OCI-LY7 (cell line): ENCODE data around the gene ASXL2. TPM values are rescaled to one million over a fixed set of nuclear protein-coding genes. Genes with fewer than 3 reads are reported as not detected.

Source experiments
- BruUV-seq: library from RNA; stranded (reverse); fragments of 400-500 nt; replicated peaks from 2 replicates; lab custom pipeline; 2021; lab: Mats Ljungman, UMichigan
- CTCF ChIA-PET: fragments of 300-600 bp; sonication (Branson Sonifier 250); formaldehyde crosslinking; loops from one replicate; lab custom pipeline; 2022; ENCODE audit warnings: antibody characterized with exemption; ENCODE audit not compliant: unreplicated experiment; lab: Charles Lee
- POLR2A ChIA-PET: fragments of 300-600 bp; sonication (Branson Sonifier 250); formaldehyde crosslinking; loops from one replicate; lab custom pipeline; 2022; ENCODE audit warnings: antibody characterized with exemption; lab: Charles Lee
- DNase-seq: peaks from one replicate; pipeline ENCODE4 v3.0.0-alpha.2; 2015; ENCODE audit warnings: low spot score
- H2AFZ ChIP-seq: fragments of 200-600 bp; sonication (generic), shearing (Covaris generic); 2 replicates; pipeline ENCODE4 v1.6.1; 2014; ENCODE audit warnings: mild to moderate bottlenecking, antibody characterized with exemption, low read length, moderate library complexity
- H3K27ac ChIP-seq: fragments of 200-600 bp; sonication (generic); 2 replicates; pipeline ENCODE4 v1.5.1; 2014; ENCODE audit warnings: mixed run types, low read depth, mild to moderate bottlenecking, moderate library complexity, low read length, inconsistent platforms; ENCODE audit not compliant: poor library complexity, severe bottlenecking
- H3K36me3 ChIP-seq: fragments of 200-600 bp; sonication (generic); 2 replicates; pipeline ENCODE4 v1.6.1; 2014; ENCODE audit warnings: mild to moderate bottlenecking, antibody characterized with exemption, low read length, moderate library complexity, mixed read lengths; ENCODE audit not compliant: insufficient read depth
- H3K4me1 ChIP-seq: fragments of 200-600 bp; sonication (generic); 2 replicates; pipeline ENCODE4 v1.5.1; 2014; ENCODE audit warnings: mild to moderate bottlenecking, low read length; ENCODE audit not compliant: insufficient read depth, poor library complexity, severe bottlenecking
- H3K4me2 ChIP-seq: fragments of 200-600 bp; sonication (generic); 2 replicates; pipeline ENCODE4 v1.6.1; 2014; ENCODE audit warnings: mild to moderate bottlenecking, low read length
- H3K4me3 ChIP-seq: fragments of 200-600 bp; sonication (generic); 2 replicates; pipeline ENCODE4 v1.5.1; 2014; ENCODE audit warnings: mild to moderate bottlenecking, low read depth, low read length; ENCODE audit not compliant: poor library complexity, severe bottlenecking
- H3K79me2 ChIP-seq: fragments of 200-600 bp; sonication (generic); 2 replicates; pipeline ENCODE4 v1.6.1; 2016; ENCODE audit warnings: low read depth, mild to moderate bottlenecking, low read length, moderate library complexity, mixed read lengths; ENCODE audit not compliant: insufficient read depth
- H3K9me2 ChIP-seq: fragments of 200-600 bp; sonication (generic); 2 replicates; pipeline ENCODE4 v1.6.1; 2016; ENCODE audit warnings: mild to moderate bottlenecking, low read length, mixed read lengths; ENCODE audit not compliant: insufficient read depth
- H3K9me3 ChIP-seq: fragments of 200-600 bp; sonication (generic); 2 replicates; pipeline ENCODE4 v1.6.1; 2014; ENCODE audit warnings: mild to moderate bottlenecking, mixed run types, low read length, mixed read lengths
- H4K20me1 ChIP-seq: fragments of 200-600 bp; sonication (generic); 2 replicates; pipeline ENCODE4 v1.6.1; 2014; ENCODE audit warnings: mild to moderate bottlenecking, antibody characterized with exemption, low read length, moderate library complexity, mixed read lengths; ENCODE audit not compliant: insufficient read depth
- EZH2phosphoT487 ChIP-seq: fragments of 200-600 bp; sonication (generic); IDR thresholded peaks from 2 replicates; pipeline ENCODE4 v1.6.1; 2018; ENCODE audit warnings: low read depth, borderline replicate concordance, mild to moderate bottlenecking, mixed run types, antibody characterized with exemption, low read length, moderate library complexity, mixed read lengths
- intact Hi-C: fragments of 100-400 bp; cut with micrococcal nuclease; formaldehyde crosslinking; loops from one replicate; pipeline ENCODE4 v1.10.0; 2022; ENCODE audit not compliant: unreplicated experiment
- total RNA-seq, 2 experiments: library from RNA; depleted of rRNA in 1 of 2; stranded (reverse); fragments of >200 nt in 1 of 2; shearing (Covaris generic) in 1 of 2; gene quantifications; 2 replicates each; pipeline ENCODE4 v1.2.3, GENCODE V29; 2014 to 2022
- TF ChIP-seq, protein P1 (sequence below): fragments of 200-600 bp; sonication (generic); conservative IDR thresholded peaks from 2 replicates; pipeline ENCODE4 v1.5.1; 2014; ENCODE audit warnings: mild to moderate bottlenecking, antibody characterized with exemption, low read length, moderate library complexity, mixed read lengths

Gene ASXL2
- total RNA-seq, 2 experiments from 2014 or later = 12.4 to 31.8 TPM

GRCh38 chr2:25743132-25743830 lies 135.0 kb downstream of the ASXL2 start:
- BruUV-seq = no TSS peak
- peaks cover 54% of the 10 kb centered on the region for H3K36me3 ChIP-seq
- no peaks in the 10 kb centered on the region for H3K9me2 ChIP-seq
- intact Hi-C loops = no loop called here
- no peaks in the 10 kb centered on the region for H4K20me1 ChIP-seq
- CTCF ChIA-PET = no interaction called here
- peak overlapping the region; percentile 23 for H3K4me3 ChIP-seq
- peak overlapping the region; percentile 72 for H3K27ac ChIP-seq
- DNase-seq = peak; percentile 72
- no peak overlapping the region for H2AFZ ChIP-seq
- H3K4me2 ChIP-seq = peak overlapping the region; percentile 57
- peaks cover 32% of the 10 kb centered on the region for H3K4me1 ChIP-seq
- no peaks in the 10 kb centered on the region for H3K79me2 ChIP-seq
- TF ChIP-seq, protein P1, sequence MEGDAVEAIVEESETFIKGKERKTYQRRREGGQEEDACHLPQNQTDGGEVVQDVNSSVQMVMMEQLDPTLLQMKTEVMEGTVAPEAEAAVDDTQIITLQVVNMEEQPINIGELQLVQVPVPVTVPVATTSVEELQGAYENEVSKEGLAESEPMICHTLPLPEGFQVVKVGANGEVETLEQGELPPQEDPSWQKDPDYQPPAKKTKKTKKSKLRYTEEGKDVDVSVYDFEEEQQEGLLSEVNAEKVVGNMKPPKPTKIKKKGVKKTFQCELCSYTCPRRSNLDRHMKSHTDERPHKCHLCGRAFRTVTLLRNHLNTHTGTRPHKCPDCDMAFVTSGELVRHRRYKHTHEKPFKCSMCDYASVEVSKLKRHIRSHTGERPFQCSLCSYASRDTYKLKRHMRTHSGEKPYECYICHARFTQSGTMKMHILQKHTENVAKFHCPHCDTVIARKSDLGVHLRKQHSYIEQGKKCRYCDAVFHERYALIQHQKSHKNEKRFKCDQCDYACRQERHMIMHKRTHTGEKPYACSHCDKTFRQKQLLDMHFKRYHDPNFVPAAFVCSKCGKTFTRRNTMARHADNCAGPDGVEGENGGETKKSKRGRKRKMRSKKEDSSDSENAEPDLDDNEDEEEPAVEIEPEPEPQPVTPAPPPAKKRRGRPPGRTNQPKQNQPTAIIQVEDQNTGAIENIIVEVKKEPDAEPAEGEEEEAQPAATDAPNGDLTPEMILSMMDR = no peak
- no peak for TF ChIP-seq EZH2phosphoT487
- H3K9me3 ChIP-seq = no peaks in the 10 kb centered on the region
- POLR2A ChIA-PET = interaction anchor here (0.5 to 2.3 kb wide), 6 partner anchors 9 to 1152 kb away, joined by 3 to 13 read pairs (median 3); no protein-coding TSS in a partner anchor

DNA sequence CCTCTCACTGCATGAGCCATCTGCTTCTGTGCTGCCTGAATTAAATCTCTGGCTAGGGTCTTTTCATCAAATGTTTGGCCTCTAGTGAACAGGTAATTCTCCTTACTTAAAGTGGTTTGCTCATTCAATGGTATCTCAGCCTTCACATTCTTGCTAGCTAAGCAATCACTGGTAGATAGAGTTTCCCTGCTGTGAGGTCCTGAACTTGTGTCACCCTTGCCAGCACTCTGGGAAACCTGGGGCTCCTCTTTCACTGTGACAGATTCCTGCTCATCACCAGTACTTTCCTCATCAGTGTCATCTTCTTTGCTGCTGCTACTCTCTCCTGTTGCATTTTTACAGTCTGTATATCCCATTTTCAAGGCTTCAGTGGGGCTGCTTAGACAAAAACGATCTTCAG lies 135.8 kb downstream of the ASXL2 start:
- Histone ChIP-seq H3K27ac (peak overlapping the region; percentile 72), H3K79me2 (no peaks in the 10 kb centered on the region), H3K9me2 (no peaks in the 10 kb centered on the region), H3K9me3 (no peaks in the 10 kb centered on the region), H3K4me3 (no peak overlapping the region), H3K4me2 (peak overlapping the region; percentile 57; the same call in 1 of the 2 replicates), H3K36me3 (peaks cover 54% of the 10 kb centered on the region), H2AFZ (no peak overlapping the region), H4K20me1 (no peaks in the 10 kb centered on the region), H3K4me1 (peaks cover 32% of the 10 kb centered on the region)
- ChIA-PET POLR2A (interaction anchor here (0.6 to 2.3 kb wide), 2 partner anchors 8 to 663 kb away, joined by 13 to 14 read pairs; no protein-coding TSS in a partner anchor), CTCF (no interaction called here)
- TF ChIP-seq, protein P1 = no peak
- TF ChIP-seq EZH2phosphoT487 = no peak
- intact Hi-C loops = no loop called here
- BruUV-seq = no TSS peak
- DNase-seq = no peak
